Lower leg skin (tissue), 3 donors: ENCODE results near the gene PARG.

Experiments
- CTCF ChIP-seq, 3 donors: fragments of 450-650 bp; IDR thresholded peaks; one replicate each; pipeline ENCODE4 v1.5.1; 2016; ENCODE audit warnings: antibody characterized with exemption in 3 of 3, mild to moderate bottlenecking in 3 of 3, moderate library complexity in 2 of 3
- POLR2A ChIP-seq, 2 donors: fragments of 450-650 bp; IDR thresholded peaks; one replicate each; pipeline ENCODE4 v1.6.1; 2016 to 2017; ENCODE audit warnings: antibody characterized with exemption in 2 of 2, mild to moderate bottlenecking in 1 of 2, moderate library complexity in 1 of 2

- TF ChIP-seq CTCF (IDR thresholded peaks at IDR 0.05) (no peak), POLR2A (IDR thresholded peaks at IDR 0.05) (no peak)
Observed at GRCh38 chr10:49798275-49798674, 143.6 kb downstream of the PARG start.
